ENCODE measurements around the gene CRYGN.

Gene CRYGN, protein sequence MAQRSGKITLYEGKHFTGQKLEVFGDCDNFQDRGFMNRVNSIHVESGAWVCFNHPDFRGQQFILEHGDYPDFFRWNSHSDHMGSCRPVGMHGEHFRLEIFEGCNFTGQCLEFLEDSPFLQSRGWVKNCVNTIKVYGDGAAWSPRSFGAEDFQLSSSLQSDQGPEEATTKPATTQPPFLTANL

GRCh38 chr7:151439855-151440798 lies at the start of gene CRYGN:
TSS of gene CRYGN (minus strand) at chr7:151440141. CDS start at chr7:151439917, 224 bp downstream.
- DNase-seq, result no peak

DNA sequence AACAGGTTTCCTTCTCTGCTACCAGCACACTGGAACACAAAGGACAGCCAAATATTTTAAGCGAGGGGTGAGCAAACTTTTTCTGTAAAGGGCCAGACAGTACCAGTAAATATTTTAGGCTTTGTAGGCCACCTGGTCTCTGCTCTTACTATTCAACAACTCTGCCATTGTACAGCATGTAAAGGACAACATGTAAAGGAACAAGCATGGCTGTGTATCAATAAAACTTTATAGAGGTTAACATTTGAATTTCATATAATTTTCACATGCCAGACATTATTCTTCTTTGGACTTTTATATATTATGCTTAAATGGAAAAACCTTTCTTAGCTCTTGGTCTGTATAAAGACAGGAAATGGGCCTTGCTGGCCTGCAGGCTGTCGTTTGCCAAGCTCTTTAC lies 49.6 kb upstream of the CRYGN start:
- no peak for DNase-seq

- no peak for DNase-seq
Measured at GRCh38 chr7:151488096-151488495, 48.2 kb upstream of the CRYGN start.

GRCh38 chr7:151487228-151487627 lies 47.3 kb upstream of the CRYGN start:
- no peak for DNase-seq

GRCh38 chr7:151486074-151486473 lies 46.1 kb upstream of the CRYGN start:
- DNase-seq, result no peak

- no peak for DNase-seq
Measured at GRCh38 chr7:151484971-151485707, 45.2 kb upstream of the CRYGN start.

DNA sequence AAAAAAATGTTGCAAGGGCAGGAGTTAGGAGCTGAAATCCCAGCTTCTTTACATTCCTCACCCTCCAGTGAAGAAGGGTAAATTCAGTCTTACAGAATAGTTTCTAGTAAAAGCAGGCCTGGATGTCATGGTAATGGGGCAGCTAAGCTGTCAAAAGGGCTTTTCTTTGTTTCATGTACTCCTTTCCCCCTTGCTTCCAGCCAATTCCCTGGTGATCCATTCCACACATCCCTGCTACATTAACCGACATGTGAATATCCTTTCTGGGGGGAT lies 43.7 kb upstream of the CRYGN start:
- no peak for DNase-seq

DNA sequence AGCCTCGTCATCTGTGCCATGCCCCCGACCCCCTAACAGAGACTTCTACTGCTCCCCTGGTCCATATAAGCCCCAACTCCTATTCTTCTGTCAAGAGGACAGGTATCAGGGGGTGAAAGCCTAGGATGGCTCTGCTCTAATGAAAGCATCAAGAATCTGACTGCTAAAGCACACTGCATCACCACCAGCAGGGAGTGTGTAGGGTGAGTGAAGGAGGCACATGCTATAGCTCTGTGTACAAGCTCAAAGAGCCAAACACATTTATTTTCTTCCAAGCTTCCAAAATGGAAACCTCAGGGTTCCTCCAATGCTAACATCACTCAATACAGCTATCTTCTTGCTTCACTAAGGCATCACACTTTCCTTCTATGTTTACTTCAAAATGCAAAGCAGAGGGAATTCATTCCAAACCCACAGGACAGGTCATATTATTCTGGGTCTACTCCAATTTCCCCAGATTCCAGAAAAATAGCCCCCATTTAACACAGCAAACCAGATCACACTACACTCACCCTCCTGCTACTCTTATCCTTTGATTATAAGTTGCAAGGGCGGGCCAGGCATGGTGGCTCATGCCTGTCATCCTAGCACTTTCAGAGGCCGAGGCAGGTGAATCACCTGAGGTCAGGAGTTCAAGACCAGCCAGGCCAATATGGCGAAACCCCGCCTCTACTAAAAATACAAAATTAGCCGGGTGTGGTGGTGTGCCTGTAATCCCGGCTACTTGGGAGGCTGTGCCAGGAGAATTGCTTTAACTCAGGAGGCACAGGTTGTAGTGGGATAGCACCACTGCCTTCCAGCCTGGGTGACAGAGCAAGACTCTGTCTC lies 43.2 kb upstream of the CRYGN start:
- no peak for DNase-seq

- DNase-seq, result no peak
Measured at GRCh38 chr7:151481650-151482505, 41.9 kb upstream of the CRYGN start.

GRCh38 chr7:151477867-151478266 lies 37.9 kb upstream of the CRYGN start:
- DNase-seq, result no peak

DNA sequence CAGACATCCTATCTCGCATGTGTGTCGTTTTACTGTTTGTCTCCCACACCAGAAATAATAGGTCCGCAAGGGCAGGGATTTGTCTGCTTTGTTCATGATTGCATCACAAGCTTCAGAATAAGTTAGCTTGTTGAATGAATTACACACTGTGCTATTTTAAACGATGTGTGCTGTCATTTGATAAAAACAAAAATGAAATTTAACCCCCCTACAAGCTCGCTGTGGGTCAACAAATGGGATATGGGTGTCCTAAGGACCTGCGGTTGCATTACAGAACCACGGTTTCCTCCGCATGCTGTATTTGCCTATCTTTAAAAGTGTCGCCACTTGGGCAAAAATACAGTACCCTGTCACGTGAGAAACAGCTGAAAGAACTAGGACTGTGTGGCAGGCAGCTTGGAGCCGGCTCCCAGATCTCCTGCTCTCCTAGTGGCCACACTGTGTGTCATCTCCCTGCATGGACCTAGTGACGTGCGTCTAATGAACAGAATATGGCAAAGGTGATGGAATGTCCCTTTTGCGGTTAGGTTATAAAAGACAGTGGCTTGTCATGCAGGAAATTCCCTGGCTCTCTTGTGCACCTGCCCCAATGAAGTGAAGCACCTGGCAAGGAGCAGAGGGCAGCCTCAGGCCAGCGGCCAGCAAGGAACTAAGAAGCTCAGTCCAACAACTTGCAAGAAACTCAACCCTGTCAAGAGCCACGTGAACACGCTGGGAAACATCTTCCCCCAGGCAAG lies 32.9 kb upstream of the CRYGN start:
- no peak for DNase-seq

DNA sequence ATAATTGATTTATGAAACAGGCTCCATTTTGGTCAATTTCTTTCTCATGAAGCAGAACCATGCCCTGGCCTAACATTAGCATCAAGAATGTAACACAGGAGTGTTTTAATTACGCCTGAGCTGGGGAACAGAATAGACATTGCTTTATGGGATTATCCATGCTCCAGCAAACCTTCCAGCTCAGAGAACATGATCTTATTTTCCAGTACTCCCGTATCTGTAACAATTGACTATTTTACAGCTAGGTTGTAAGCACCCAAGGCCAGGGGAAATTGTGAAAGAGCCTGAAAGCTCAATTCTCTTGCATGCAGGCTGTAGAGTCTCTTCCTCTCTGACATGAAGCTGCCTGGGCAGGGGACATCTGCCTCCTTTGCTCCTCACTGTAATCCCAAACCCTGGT lies 30.8 kb upstream of the CRYGN start:
- DNase-seq, result peak; percentile 65

- no peak for DNase-seq
Measured at GRCh38 chr7:151469281-151469680, 29.3 kb upstream of the CRYGN start.

- no peak for DNase-seq
Measured at GRCh38 chr7:151468217-151469018, 28.5 kb upstream of the CRYGN start.

DNA sequence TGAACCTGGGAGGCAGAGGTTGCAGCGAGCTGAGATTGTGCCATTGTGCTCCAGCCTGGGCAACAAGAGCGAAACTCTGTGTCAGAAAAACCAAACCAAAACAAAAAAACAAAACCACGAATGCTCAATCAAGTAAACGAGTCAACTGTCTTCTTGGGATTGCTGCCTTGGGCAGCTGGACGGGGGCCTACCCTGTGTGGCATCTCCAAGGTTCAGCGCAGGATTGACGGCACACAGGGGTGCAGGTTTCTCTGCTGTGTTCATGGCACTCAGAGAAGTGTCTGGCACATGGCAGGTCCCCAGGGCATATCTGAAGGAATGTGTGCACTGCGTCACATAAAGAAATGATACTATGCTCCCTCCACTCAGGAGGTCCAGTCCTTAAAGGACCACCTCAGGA lies 25.2 kb upstream of the CRYGN start:
- no peak for DNase-seq

DNA sequence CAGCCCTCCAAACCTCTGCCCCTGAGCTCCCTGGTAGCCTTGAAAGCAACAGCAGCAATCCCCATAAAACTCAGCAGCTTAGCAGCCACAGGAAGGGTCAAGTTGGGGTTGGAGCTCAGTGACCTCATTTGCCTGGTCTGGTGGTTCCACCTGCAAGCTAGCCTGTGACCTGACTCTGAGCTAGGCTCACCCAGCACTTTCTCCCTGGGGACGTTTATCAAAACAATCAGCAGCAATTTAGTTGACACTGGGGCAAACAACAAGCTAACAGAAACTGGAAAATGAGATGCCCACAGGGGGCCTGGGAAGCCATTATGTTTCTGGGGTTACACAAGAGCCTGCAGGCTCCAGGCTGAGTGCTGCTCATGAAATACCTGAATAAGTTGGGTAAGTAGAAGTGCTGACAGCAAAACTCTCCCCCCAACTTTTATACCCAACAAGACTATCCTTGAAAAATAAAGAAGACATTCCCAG lies 22.4 kb upstream of the CRYGN start:
- no peak for DNase-seq

DNA sequence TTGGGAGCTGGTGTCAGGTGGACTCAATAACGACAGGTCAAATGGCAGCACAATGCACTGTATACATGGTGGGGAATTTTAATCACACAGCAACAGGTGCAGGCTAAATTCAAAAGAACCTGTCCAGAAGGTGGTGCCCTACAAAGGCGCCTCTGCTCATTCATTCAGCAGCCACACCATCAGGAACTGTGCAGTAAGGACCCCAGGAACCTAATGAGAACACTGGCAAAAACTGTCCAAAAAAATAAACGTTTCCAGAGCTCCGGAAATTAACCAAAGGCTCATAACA lies 21.9 kb upstream of the CRYGN start:
- DNase-seq, result no peak

DNA sequence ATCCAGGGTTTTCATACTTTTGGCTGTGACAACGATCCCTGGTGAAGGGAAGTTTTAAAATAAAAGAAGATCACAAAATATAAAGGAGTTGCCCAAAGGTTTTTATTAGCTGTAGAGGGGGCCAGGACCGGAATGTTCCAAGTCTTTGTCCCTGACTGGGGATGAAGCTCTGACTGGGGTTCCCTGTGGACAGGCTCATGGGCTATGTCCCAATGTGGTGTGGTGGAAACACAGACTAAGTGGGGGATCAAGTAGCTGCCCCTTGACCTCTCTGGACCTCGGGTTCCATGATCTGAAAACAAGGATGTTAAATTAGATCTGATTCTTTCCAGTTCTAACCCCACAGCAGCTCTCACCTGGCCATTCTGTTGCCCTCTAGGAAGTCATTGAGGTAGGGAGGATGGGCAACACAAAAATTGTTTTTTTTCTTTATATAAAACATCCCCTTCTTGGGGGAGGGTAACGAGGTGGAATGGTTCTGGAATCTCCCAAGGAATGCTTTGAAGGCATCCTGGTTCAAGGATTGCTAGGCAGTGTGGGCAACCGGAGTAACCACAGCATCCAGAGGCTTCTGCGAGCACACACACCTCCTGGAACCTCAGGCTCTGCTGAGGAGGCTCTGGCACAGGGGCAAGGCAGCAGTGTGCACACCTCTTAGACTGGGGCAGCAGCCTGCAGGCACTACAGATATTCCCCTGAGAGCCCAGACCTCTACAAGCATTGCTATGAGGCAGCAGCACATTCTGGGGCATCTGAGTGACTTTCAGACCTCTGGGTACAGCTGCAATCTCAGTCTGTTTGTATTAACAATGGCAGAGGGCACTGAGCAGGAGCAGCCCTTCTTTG lies 21.4 kb upstream of the CRYGN start:
- no peak for DNase-seq

GRCh38 chr7:151460474-151460855 lies 20.5 kb upstream of the CRYGN start:
- DNase-seq, result no peak
